Nephron (organoid): Measurements from ENCODE around the gene RNU1-2.
"Not testable (repeated sequence)": the region's sequence is repeated elsewhere in the genome, so short reads cannot be mapped to it uniquely, and the experiment has no call there.

Source experiments
- H3K27ac Mint-ChIP-seq, 3 experiments: 2 replicates each; pipeline ENCODE4 v1.8.0; 2020; ENCODE audit warnings: mixed read lengths in 3 of 3, mild to moderate bottlenecking in 2 of 3, moderate library complexity in 1 of 3
- H3K27me3 Mint-ChIP-seq: 2 replicates; pipeline ENCODE4 v1.8.0; 2021; ENCODE audit warnings: low read depth, mild to moderate bottlenecking, moderate library complexity, mixed read lengths
- H3K36me3 Mint-ChIP-seq: 2 replicates; pipeline ENCODE4 v1.8.0; 2020; ENCODE audit warnings: low read depth, mixed read lengths
- H3K4me1 Mint-ChIP-seq: 2 replicates; pipeline ENCODE4 v1.8.0; 2020; ENCODE audit warnings: mixed read lengths
- H3K4me3 Mint-ChIP-seq, 3 experiments: 2 replicates each; pipeline ENCODE4 v1.8.0; 2020; ENCODE audit warnings: mild to moderate bottlenecking in 3 of 3, mixed read lengths in 3 of 3, moderate library complexity in 2 of 3
- H3K9me3 Mint-ChIP-seq: 2 replicates; pipeline ENCODE4 v1.8.0; 2020; ENCODE audit warnings: mixed read lengths
- TF ChIP-seq, protein P1 (sequence below), 3 experiments: fragments of 200-600 bp; sonication (generic); IDR thresholded peaks; one replicate each; pipeline ENCODE4 v1.5.0; 2021; ENCODE audit warnings: antibody characterized with exemption in 3 of 3; ENCODE audit not compliant: unreplicated experiment in 3 of 3

Gene RNU1-2

DNA sequence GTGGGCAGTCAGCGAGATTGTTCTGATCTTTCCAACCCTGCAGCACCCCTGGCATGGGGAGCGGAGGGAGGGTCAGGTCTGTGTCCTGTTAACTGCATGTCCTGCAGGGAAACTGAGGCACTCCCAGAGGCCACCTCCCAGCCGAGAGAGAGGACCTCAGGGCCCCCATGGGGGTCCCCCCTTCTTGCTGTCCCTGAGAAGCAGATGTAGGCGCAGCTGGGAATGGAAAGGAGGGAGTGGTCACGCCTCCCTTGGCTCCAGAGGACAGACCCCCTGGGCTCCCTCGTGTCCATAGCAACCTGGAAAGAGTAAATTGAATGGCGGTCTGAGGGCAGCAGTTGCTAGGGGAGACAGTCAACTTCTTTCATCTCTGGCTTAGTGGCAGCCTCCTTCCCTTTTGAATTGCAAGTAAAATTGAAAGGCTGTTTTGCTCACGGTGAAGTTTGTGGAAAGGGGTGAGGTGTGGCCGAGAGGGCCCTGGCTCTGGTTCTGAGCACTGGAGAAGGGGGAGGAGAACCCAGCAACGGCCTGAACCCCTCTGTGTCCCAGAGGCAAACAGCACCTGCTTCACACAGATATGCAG is 30.8 kb downstream of the RNU1-2 start:
- Mint-ChIP-seq H3K4me3 (no peak overlapping the region), H3K27ac (peak overlapping the region; percentile 57 to 61 (median 57)), H3K4me1 (peaks cover 22% of the 10 kb centered on the region), H3K27me3 (peaks cover 3% of the 10 kb centered on the region), H3K9me3 (no peaks in the 10 kb centered on the region), H3K36me3 (peaks cover 3% of the 10 kb centered on the region)
- TF ChIP-seq, protein P1, sequence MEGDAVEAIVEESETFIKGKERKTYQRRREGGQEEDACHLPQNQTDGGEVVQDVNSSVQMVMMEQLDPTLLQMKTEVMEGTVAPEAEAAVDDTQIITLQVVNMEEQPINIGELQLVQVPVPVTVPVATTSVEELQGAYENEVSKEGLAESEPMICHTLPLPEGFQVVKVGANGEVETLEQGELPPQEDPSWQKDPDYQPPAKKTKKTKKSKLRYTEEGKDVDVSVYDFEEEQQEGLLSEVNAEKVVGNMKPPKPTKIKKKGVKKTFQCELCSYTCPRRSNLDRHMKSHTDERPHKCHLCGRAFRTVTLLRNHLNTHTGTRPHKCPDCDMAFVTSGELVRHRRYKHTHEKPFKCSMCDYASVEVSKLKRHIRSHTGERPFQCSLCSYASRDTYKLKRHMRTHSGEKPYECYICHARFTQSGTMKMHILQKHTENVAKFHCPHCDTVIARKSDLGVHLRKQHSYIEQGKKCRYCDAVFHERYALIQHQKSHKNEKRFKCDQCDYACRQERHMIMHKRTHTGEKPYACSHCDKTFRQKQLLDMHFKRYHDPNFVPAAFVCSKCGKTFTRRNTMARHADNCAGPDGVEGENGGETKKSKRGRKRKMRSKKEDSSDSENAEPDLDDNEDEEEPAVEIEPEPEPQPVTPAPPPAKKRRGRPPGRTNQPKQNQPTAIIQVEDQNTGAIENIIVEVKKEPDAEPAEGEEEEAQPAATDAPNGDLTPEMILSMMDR (IDR thresholded peaks at IDR 0.05; ENCODE audit: unreplicated experiment in 3 of 3): no peak

GRCh38 chr1:16927256-16927655 is 31.5 kb downstream of the RNU1-2 start:
- Mint-ChIP-seq H3K27me3 (no peaks in the 10 kb centered on the region), H3K9me3 (no peaks in the 10 kb centered on the region), H3K4me3 (no peak overlapping the region), H3K4me1 (peaks cover 19% of the 10 kb centered on the region), H3K36me3 (peaks cover 5% of the 10 kb centered on the region), H3K27ac (peak overlapping the region; percentile 57 to 61 (median 57))
- TF ChIP-seq, protein P1 (IDR thresholded peaks at IDR 0.05; ENCODE audit: unreplicated experiment in 3 of 3): no peak

DNA sequence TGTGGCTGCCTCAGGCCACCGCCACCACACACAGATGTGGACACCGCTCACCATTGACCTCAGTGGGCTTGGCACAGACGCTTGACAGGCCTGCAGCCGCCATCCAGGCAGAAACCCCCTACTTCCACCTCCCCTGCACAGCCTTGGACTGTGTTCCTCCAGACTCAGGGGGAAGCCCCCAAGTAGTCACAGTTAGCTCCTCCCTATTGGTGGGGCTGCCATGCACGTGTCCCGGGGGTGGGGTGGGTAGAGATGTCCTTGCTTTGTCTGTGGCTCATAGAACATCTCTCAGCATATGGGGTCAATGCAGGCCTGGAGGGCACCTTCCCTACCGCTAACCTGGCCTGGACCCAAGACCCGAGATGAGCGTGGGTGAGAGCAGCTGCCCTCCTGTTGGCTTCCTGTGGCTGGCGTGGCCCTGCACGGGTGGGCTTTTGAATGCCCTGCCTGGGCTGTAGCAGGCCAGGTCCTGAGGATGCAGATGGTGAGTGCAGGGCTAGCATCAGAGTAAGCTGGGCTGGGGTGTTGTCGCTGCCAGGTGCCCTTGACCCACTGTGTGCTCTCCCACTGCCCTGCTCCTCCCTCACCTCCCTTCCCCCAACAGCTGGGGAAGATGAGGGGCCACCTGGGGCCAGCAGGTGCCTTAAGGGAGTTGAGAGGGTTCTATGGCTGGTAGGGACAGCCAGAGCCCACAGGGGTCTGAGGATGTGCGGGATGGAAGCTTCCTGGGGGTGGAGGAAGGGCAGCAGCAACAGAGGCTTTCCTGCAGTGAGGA is 32.1 kb downstream of the RNU1-2 start:
- Mint-ChIP-seq H3K9me3 (no peaks in the 10 kb centered on the region), H3K36me3 (peaks cover 9% of the 10 kb centered on the region), H3K4me1 (peaks cover 19% of the 10 kb centered on the region), H3K4me3 (no peak overlapping the region), H3K27ac (peak overlapping the region in 2 of 3 experiments; percentile 57), H3K27me3 (no peaks in the 10 kb centered on the region)
- TF ChIP-seq, protein P1 (IDR thresholded peaks at IDR 0.05; ENCODE audit: unreplicated experiment in 3 of 3): no peak

GRCh38 chr1:16929146-16930041 is 33.6 kb downstream of the RNU1-2 start:
- H3K27ac Mint-ChIP-seq, H3K9me3 Mint-ChIP-seq, H3K27me3 Mint-ChIP-seq, H3K4me3 Mint-ChIP-seq, H3K36me3 Mint-ChIP-seq: not testable (repeated sequence)
- peaks cover 19% of the 10 kb centered on the region for H3K4me1 Mint-ChIP-seq

GRCh38 chr1:16931206-16931934 is 35.6 kb downstream of the RNU1-2 start:
- not testable (repeated sequence) for H3K27ac Mint-ChIP-seq, H3K9me3 Mint-ChIP-seq, H3K4me3 Mint-ChIP-seq, H3K27me3 Mint-ChIP-seq
- Mint-ChIP-seq H3K36me3 (peaks cover 17% of the 10 kb centered on the region), H3K4me1 (peaks cover 11% of the 10 kb centered on the region)

DNA sequence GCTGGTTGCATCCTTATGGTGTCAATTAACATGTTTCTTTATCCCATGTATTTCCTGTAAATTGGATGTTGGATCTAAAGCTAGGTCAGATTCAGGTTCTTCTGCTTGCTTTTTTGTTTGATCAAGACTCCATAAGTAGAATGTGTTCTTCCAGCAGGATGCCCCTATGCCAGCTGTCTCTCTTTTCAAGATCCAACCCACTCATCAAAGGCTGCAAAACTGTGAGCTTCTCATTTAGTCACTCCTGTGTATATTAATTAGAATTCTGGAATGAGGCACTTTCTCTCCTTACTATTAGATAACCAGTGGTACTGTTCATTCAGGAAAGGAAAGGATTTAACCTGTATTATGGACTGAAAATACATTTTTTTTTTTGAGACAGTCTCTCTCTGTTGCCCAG is 38.2 kb downstream of the RNU1-2 start:
- H3K27ac Mint-ChIP-seq, H3K27me3 Mint-ChIP-seq, H3K4me3 Mint-ChIP-seq, H3K4me1 Mint-ChIP-seq, H3K9me3 Mint-ChIP-seq: not testable (repeated sequence)
- peaks cover 17% of the 10 kb centered on the region for H3K36me3 Mint-ChIP-seq

DNA sequence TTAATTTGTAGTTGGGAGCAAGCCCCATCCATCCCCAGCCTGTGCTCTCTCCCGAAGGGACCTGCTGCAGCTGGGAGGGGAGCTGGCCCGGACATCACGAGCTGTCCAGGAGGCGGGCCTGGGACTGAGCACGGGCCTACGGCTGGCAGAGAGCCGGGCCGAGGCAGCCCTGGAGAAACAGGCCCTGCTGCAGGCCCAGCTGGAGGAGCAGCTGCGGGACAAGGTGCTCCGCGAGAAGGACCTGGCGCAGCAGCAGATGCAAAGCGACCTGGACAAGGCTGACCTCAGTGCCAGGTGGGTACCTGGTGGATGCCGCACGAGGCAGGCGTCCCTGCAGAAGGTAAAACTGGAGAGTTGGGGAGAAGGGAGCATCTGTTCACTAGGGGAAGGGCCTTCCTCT is 40.8 kb downstream of the RNU1-2 start:
- not testable (repeated sequence) for H3K27me3 Mint-ChIP-seq, H3K9me3 Mint-ChIP-seq, H3K27ac Mint-ChIP-seq, H3K4me1 Mint-ChIP-seq, H3K4me3 Mint-ChIP-seq
- H3K36me3 Mint-ChIP-seq: peaks cover 13% of the 10 kb centered on the region
